Prostate gland (tissue), 2 donors: ENCODE results near the gene CARNS1.

Source experiments
- POLR2A ChIP-seq: fragments of 450-650 bp; IDR thresholded peaks from one replicate; pipeline ENCODE4 v1.6.1; 2016; ENCODE audit warnings: antibody characterized with exemption, mild to moderate bottlenecking
- TF ChIP-seq, protein P1 (sequence below), 4 experiments: fragments of 200-600 bp in 2 of 4; fragments of 450-650 bp in 2 of 4; sonication (generic) in 2 of 4; IDR thresholded peaks; 1 replicate in 3 of 4; 2 replicates in 1 of 4; pipeline ENCODE4 v1.5.1; 2016 to 2019; ENCODE audit warnings: antibody characterized with exemption in 4 of 4, mild to moderate bottlenecking in 2 of 4, moderate library complexity in 2 of 4

DNA sequence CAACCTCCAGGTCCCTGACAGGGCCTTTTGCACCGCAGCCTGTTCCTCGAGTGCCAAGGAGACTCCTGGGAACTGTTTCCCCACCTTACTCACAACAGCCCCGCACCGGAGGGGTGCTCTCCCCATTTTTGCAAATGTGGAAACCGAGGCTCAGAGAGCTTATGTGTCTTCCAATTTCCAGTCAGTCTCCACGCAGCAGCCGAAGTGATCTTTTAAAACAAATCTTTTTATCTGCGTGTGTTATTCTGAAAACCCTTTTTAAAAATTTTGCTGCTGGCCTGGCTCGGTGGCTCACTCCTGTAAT lies 54.0 kb downstream of the CARNS1 start:
- TF ChIP-seq, protein P1, sequence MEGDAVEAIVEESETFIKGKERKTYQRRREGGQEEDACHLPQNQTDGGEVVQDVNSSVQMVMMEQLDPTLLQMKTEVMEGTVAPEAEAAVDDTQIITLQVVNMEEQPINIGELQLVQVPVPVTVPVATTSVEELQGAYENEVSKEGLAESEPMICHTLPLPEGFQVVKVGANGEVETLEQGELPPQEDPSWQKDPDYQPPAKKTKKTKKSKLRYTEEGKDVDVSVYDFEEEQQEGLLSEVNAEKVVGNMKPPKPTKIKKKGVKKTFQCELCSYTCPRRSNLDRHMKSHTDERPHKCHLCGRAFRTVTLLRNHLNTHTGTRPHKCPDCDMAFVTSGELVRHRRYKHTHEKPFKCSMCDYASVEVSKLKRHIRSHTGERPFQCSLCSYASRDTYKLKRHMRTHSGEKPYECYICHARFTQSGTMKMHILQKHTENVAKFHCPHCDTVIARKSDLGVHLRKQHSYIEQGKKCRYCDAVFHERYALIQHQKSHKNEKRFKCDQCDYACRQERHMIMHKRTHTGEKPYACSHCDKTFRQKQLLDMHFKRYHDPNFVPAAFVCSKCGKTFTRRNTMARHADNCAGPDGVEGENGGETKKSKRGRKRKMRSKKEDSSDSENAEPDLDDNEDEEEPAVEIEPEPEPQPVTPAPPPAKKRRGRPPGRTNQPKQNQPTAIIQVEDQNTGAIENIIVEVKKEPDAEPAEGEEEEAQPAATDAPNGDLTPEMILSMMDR (IDR thresholded peaks at IDR 0.05), result no peak
- TF ChIP-seq POLR2A, result no peak
